ENCODE results near the gene LRP10.

- TF ChIP-seq POLR2A (IDR thresholded peaks at IDR 0.05) (no peak), CTCF (IDR thresholded peaks at IDR 0.05) (no peak)
These were observed 20.9 kb downstream of the LRP10 start for GRCh38 chr14:22892488-22892887.

Data from upper lobe of left lung (tissue), 4 donors.